Suprapubic skin (tissue), 3 donors: ENCODE data around the gene SLCO4A1.

Experiments used
- POLR2A ChIP-seq, 2 donors: fragments of 450-650 bp; IDR thresholded peaks; one replicate each; pipeline ENCODE4 v1.6.1; 2017; ENCODE audit warnings: antibody characterized with exemption in 2 of 2, mild to moderate bottlenecking in 2 of 2, moderate library complexity in 2 of 2
- TF ChIP-seq, protein P1 (sequence below), 2 donors: fragments of 200-600 bp in 1 of 2; fragments of 450-650 bp in 1 of 2; sonication (generic) in 1 of 2; IDR thresholded peaks; one replicate each; pipeline ENCODE4 v1.5.1; 2016 to 2019; ENCODE audit warnings: antibody characterized with exemption in 2 of 2, mild to moderate bottlenecking in 1 of 2, moderate library complexity in 1 of 2

DNA sequence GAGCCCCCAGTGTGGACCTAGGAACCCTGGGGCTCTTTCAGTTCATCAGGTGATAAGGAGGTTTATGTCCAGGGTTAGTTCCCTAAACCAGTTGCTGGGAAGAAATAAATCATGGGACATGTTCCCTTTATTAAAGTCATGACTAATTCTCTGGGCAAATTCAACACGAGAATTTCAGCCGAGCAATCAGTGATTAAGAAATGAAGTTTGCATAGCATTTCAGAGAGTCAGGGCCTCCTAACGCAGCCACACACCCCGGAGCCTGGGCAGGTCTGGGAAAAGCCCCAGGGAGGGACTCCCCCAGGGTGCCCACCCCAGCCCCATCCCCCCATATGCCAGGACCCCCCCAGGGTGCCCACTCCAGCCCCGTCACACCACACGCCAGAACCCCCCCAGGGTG, 20.1 kb downstream of the SLCO4A1 start:
- TF ChIP-seq, protein P1, sequence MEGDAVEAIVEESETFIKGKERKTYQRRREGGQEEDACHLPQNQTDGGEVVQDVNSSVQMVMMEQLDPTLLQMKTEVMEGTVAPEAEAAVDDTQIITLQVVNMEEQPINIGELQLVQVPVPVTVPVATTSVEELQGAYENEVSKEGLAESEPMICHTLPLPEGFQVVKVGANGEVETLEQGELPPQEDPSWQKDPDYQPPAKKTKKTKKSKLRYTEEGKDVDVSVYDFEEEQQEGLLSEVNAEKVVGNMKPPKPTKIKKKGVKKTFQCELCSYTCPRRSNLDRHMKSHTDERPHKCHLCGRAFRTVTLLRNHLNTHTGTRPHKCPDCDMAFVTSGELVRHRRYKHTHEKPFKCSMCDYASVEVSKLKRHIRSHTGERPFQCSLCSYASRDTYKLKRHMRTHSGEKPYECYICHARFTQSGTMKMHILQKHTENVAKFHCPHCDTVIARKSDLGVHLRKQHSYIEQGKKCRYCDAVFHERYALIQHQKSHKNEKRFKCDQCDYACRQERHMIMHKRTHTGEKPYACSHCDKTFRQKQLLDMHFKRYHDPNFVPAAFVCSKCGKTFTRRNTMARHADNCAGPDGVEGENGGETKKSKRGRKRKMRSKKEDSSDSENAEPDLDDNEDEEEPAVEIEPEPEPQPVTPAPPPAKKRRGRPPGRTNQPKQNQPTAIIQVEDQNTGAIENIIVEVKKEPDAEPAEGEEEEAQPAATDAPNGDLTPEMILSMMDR (IDR thresholded peaks at IDR 0.05), result no peak
- no peak for TF ChIP-seq POLR2A (IDR thresholded peaks at IDR 0.05)
